HUES64 (cell line): ENCODE measurements around the gene TRIM17.

ENCODE experiments used
- H3K27ac ChIP-seq: 2 replicates; pipeline ENCODE4 v1.7.0; 2013; ENCODE audit warnings: low read depth, low read length, inconsistent platforms
- H3K27me3 ChIP-seq: 2 replicates; pipeline ENCODE4 v1.6.1; 2013; ENCODE audit warnings: mild to moderate bottlenecking, low read length; ENCODE audit not compliant: insufficient read depth
- H3K36me3 ChIP-seq: 2 replicates; pipeline ENCODE4 v1.6.1; 2013; ENCODE audit warnings: mild to moderate bottlenecking, low read length; ENCODE audit not compliant: insufficient read depth
- H3K4me1 ChIP-seq: 2 replicates; pipeline ENCODE4 v1.6.1; 2013; ENCODE audit warnings: mild to moderate bottlenecking, low read length, moderate library complexity; ENCODE audit not compliant: insufficient read depth
- H3K4me3 ChIP-seq: 2 replicates; pipeline ENCODE4 v1.5.1; 2013; ENCODE audit warnings: mild to moderate bottlenecking, low read length, moderate library complexity
- H3K9ac ChIP-seq: 2 replicates; pipeline ENCODE4 v1.6.1; 2013; ENCODE audit warnings: mild to moderate bottlenecking, low read depth, low read length
- H3K9me3 ChIP-seq: 2 replicates; pipeline ENCODE4 v1.6.1; 2013; ENCODE audit warnings: low read depth, low read length; ENCODE audit not compliant: insufficient read depth
- WGBS: fragments of 150-250, 120-280 bp; methylation state at CpG from one replicate; pipeline ENCODE4 v1.1.7; 2013; ENCODE audit warnings: missing lambda C conversion rate; 5-methylcytosine and 5-hydroxymethylcytosine counted together

TRIM17 gene

GRCh38 chr1:228399531-228400236 is 17.0 kb downstream of the TRIM17 start:
- Histone ChIP-seq H3K4me1 (peaks cover 3% of the 10 kb centered on the region), H3K36me3 (peaks cover 82% of the 10 kb centered on the region), H3K27me3 (no peaks in the 10 kb centered on the region), H3K27ac (no peak overlapping the region), H3K9ac (no peak overlapping the region), H3K4me3 (no peak overlapping the region), H3K9me3 (no peaks in the 10 kb centered on the region)
- 96% methylated on average over 14 of the region's 14 CpGs for WGBS

GRCh38 chr1:228398741-228399461 is 17.8 kb downstream of the TRIM17 start:
- WGBS, result 94% methylated on average over 11 of the region's 12 CpGs
- Histone ChIP-seq H3K4me1 (no peaks in the 10 kb centered on the region), H3K36me3 (peaks cover 83% of the 10 kb centered on the region), H3K4me3 (no peak overlapping the region), H3K27me3 (no peaks in the 10 kb centered on the region), H3K9me3 (no peaks in the 10 kb centered on the region), H3K27ac (no peak overlapping the region), H3K9ac (no peak overlapping the region)

GRCh38 chr1:228397966-228398365 is 18.7 kb downstream of the TRIM17 start:
- H3K27ac ChIP-seq, result no peak overlapping the region
- WGBS, result 90% methylated on average over 6 of the region's 6 CpGs
- H3K9ac ChIP-seq, result no peak overlapping the region
- no peaks in the 10 kb centered on the region for H3K9me3 ChIP-seq
- H3K4me1 ChIP-seq, result no peaks in the 10 kb centered on the region
- peaks cover 87% of the 10 kb centered on the region for H3K36me3 ChIP-seq
- H3K4me3 ChIP-seq, result no peak overlapping the region
- no peaks in the 10 kb centered on the region for H3K27me3 ChIP-seq

- no peak overlapping the region for H3K27ac ChIP-seq
- H3K36me3 ChIP-seq, result peaks cover 86% of the 10 kb centered on the region
- H3K4me1 ChIP-seq, result no peaks in the 10 kb centered on the region
- no peak overlapping the region for H3K9ac ChIP-seq
- H3K4me3 ChIP-seq, result no peak overlapping the region
- WGBS, result 94% methylated on average over 20 of the region's 21 CpGs
- no peaks in the 10 kb centered on the region for H3K27me3 ChIP-seq
- no peaks in the 10 kb centered on the region for H3K9me3 ChIP-seq
Observed at GRCh38 chr1:228396770-228397662, 19.6 kb downstream of the TRIM17 start.

- Histone ChIP-seq H3K27me3 (no peaks in the 10 kb centered on the region), H3K27ac (no peak overlapping the region), H3K4me1 (no peaks in the 10 kb centered on the region), H3K9ac (no peak overlapping the region), H3K4me3 (no peak overlapping the region), H3K9me3 (no peaks in the 10 kb centered on the region), H3K36me3 (peaks cover 73% of the 10 kb centered on the region)
- 96% methylated on average over 38 of the region's 38 CpGs for WGBS
Observed at GRCh38 chr1:228394571-228395394, 21.9 kb downstream of the TRIM17 start.

GRCh38 chr1:228393811-228394570 is 22.7 kb downstream of the TRIM17 start:
- H3K9me3 ChIP-seq, result no peaks in the 10 kb centered on the region
- 92% methylated on average over 9 of the region's 9 CpGs for WGBS
- peaks cover 66% of the 10 kb centered on the region for H3K36me3 ChIP-seq
- H3K9ac ChIP-seq, result no peak overlapping the region
- H3K27ac ChIP-seq, result no peak overlapping the region
- no peaks in the 10 kb centered on the region for H3K27me3 ChIP-seq
- H3K4me1 ChIP-seq, result no peaks in the 10 kb centered on the region
- no peak overlapping the region for H3K4me3 ChIP-seq

- Histone ChIP-seq H3K36me3 (peaks cover 59% of the 10 kb centered on the region), H3K27ac (no peak overlapping the region), H3K4me1 (no peaks in the 10 kb centered on the region), H3K9me3 (no peaks in the 10 kb centered on the region), H3K27me3 (no peaks in the 10 kb centered on the region), H3K4me3 (no peak overlapping the region), H3K9ac (no peak overlapping the region)
- WGBS, result 76% methylated on average over 8 of the region's 8 CpGs
Observed at GRCh38 chr1:228393268-228393701, 23.4 kb downstream of the TRIM17 start.

GRCh38 chr1:228392111-228392936 is 24.3 kb downstream of the TRIM17 start:
- WGBS, result 93% methylated on average over 11 of the region's 12 CpGs
- H3K27ac ChIP-seq, result no peak overlapping the region
- H3K9me3 ChIP-seq, result no peaks in the 10 kb centered on the region
- H3K9ac ChIP-seq, result no peak overlapping the region
- H3K4me3 ChIP-seq, result no peak overlapping the region
- no peaks in the 10 kb centered on the region for H3K4me1 ChIP-seq
- H3K27me3 ChIP-seq, result no peaks in the 10 kb centered on the region
- peaks cover 49% of the 10 kb centered on the region for H3K36me3 ChIP-seq

- Histone ChIP-seq H3K9ac (no peak overlapping the region), H3K9me3 (no peaks in the 10 kb centered on the region), H3K4me1 (no peaks in the 10 kb centered on the region), H3K27me3 (no peaks in the 10 kb centered on the region), H3K4me3 (no peak overlapping the region), H3K36me3 (peaks cover 42% of the 10 kb centered on the region), H3K27ac (no peak overlapping the region)
- 95% methylated on average over 11 of the region's 11 CpGs for WGBS
Observed at GRCh38 chr1:228391411-228392020, 25.1 kb downstream of the TRIM17 start.
